Measurements from ENCODE around the gene CD2AP. TPM values are rescaled to one million over a fixed set of nuclear protein-coding genes. Genes with fewer than 3 reads are reported as not detected.
"Not testable (repeated sequence)": the region's sequence is repeated elsewhere in the genome, so short reads cannot be mapped to it uniquely, and the experiment has no call there.

The CD2AP gene
- total RNA-seq, 2 experiments from 2014 or later, result 28.3 to 29.2 TPM

DNA sequence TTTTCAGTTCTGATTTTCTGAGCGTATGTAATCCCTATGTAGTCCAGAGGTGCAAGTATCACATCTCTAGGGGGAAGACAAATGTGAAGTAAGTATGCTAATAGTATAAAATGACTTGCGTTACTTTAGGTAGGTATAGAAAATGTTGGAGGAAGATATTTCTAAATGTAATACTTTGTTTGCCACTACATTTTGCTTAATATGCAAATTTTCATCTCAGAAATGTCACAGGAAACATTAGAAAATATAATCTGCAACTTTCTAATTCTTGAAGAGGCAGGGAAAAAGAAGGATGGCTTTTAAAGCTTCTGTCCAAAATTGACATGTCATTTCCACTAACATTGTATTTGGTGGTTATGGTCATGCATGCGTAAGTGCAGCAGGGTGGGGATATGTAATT lies 85.6 kb downstream of the CD2AP start:
- ChIA-PET POLR2A (no interaction called here), CTCF (no interaction called here)
- no peak overlapping the region for H3K27ac Mint-ChIP-seq
- no peak overlapping the region for H3K4me3 Mint-ChIP-seq
- ATAC-seq (no peak), DNase-seq (no peak)
- H3K36me3 Mint-ChIP-seq (ENCODE audit: low read depth), result peaks cover 28% of the 10 kb centered on the region
- H3K4me1 Mint-ChIP-seq (ENCODE audit: low read depth), result peaks cover 14% of the 10 kb centered on the region
- intact Hi-C loops (cut with micrococcal nuclease), result no loop called here
- TF ChIP-seq, protein P1, sequence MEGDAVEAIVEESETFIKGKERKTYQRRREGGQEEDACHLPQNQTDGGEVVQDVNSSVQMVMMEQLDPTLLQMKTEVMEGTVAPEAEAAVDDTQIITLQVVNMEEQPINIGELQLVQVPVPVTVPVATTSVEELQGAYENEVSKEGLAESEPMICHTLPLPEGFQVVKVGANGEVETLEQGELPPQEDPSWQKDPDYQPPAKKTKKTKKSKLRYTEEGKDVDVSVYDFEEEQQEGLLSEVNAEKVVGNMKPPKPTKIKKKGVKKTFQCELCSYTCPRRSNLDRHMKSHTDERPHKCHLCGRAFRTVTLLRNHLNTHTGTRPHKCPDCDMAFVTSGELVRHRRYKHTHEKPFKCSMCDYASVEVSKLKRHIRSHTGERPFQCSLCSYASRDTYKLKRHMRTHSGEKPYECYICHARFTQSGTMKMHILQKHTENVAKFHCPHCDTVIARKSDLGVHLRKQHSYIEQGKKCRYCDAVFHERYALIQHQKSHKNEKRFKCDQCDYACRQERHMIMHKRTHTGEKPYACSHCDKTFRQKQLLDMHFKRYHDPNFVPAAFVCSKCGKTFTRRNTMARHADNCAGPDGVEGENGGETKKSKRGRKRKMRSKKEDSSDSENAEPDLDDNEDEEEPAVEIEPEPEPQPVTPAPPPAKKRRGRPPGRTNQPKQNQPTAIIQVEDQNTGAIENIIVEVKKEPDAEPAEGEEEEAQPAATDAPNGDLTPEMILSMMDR (IDR thresholded peaks at IDR 0.05), result no peak
- peaks cover 2% of the 10 kb centered on the region for H3K9me3 Mint-ChIP-seq
- no peaks in the 10 kb centered on the region for H3K27me3 Mint-ChIP-seq

DNA sequence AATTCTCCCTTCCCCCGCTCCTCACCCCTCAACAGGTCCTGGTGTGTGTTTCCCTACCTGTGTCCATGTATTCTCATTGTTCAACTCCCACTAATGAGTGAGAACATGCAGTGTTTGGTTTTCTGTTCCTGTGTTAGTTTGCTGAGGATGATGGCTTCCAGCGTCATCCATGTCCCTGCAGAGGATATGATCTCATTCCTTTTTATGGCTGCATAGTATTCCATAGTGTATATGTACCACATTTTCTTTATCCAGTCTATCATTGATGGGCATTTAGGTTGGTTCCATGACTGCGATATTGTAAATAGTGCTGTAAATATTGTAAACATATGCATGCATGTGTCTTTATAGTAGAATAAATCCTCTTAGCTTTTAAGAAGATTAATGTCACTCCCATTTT lies 89.0 kb downstream of the CD2AP start:
- ATAC-seq; H3K9me3 Mint-ChIP-seq; H3K27ac Mint-ChIP-seq; intact Hi-C loops (cut with micrococcal nuclease); H3K27me3 Mint-ChIP-seq; POLR2A ChIA-PET; H3K4me1 Mint-ChIP-seq (ENCODE audit: low read depth); H3K4me3 Mint-ChIP-seq; DNase-seq; H3K36me3 Mint-ChIP-seq (ENCODE audit: low read depth): not testable (repeated sequence)
- CTCF ChIA-PET, result interaction anchor here (0.7 kb wide), 1 partner anchor 152 kb away, joined by 3 read pairs; no protein-coding TSS in a partner anchor

DNA sequence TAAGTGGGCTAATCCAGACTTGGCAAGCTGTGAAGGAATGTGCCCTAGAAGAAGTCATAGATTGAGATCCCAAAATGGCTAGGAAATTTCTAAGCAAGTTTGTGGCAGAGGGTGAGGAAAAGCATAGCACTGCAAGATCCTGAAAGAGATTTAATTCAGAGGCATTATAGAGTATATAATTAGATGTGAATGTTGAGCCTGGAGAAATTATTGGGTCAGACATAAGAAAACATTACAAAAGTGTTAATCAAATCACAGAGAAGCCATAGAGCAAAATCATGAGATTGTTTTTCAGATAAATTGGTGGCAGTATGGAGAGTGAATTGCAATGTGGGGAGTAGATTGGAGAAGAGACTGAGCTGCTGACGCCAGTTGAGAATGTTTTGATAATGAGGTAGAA lies 90.0 kb downstream of the CD2AP start:
- intact Hi-C loops (cut with micrococcal nuclease), result no loop called here
- Mint-ChIP-seq H3K4me1 (ENCODE audit: low read depth) (peaks cover 9% of the 10 kb centered on the region), H3K27me3 (no peaks in the 10 kb centered on the region), H3K9me3 (peaks cover 2% of the 10 kb centered on the region), H3K4me3 (no peak overlapping the region), H3K27ac (no peak overlapping the region), H3K36me3 (ENCODE audit: low read depth) (peaks cover 10% of the 10 kb centered on the region)
- CTCF ChIA-PET, result interaction anchor here (0.7 kb wide), 1 partner anchor 153 kb away, joined by 3 read pairs; no protein-coding TSS in a partner anchor
- DNase-seq (no peak), ATAC-seq (no peak)
- POLR2A ChIA-PET, result no interaction called here
- TF ChIP-seq, protein P1 (IDR thresholded peaks at IDR 0.05), result no peak

DNA sequence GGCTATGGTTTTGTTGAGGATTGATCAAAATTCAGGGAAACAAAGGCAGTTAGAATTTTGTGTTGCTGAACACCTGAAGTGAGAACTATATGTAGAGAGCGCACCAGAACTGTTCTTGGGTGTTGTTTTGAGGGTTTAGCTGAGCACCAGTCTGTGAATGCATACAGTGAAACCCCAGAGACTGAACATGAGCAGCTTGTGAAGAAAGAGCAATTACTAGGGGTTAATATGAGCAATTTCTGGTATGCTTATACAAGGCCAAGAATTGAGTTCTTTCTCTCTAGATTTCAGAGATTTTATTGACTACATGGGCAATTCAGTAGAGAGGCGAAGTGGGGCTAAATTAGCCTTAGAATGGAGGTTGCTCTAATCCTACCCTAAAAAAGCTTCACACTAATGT lies 93.9 kb downstream of the CD2AP start:
- H3K9me3 Mint-ChIP-seq, result peaks cover 2% of the 10 kb centered on the region
- intact Hi-C loops (cut with micrococcal nuclease), result no loop called here

DNA sequence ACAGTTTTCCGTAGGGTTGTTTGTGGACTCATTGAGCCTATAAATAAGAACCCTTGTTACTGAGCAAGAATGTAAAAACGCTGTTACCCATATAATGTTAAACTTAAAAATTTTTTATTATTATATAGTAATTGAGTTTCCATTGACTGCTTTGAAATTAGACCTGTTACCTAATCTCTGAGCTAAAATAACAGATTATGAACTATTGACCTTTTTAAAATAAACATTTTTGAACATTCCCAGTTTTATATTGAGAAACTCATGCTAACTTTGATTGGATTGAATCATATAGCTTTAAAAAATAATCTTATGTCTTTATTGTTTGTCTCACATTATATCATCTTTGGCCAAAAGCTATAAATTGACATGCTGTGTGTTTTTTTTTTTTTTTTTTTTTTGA lies 95.5 kb downstream of the CD2AP start:
- POLR2A ChIA-PET, result no interaction called here
- Mint-ChIP-seq H3K27me3 (no peaks in the 10 kb centered on the region), H3K9me3 (no peaks in the 10 kb centered on the region), H3K4me3 (no peak overlapping the region), H3K36me3 (ENCODE audit: low read depth) (peaks cover 3% of the 10 kb centered on the region), H3K4me1 (ENCODE audit: low read depth) (no peaks in the 10 kb centered on the region), H3K27ac (no peak overlapping the region)
- DNase-seq, result no peak
- CTCF ChIA-PET, result no interaction called here
- TF ChIP-seq, protein P1 (IDR thresholded peaks at IDR 0.05), result no peak
- intact Hi-C loops (cut with micrococcal nuclease), result no loop called here
- ATAC-seq, result no peak

More for the DNA sequence above, 93.9 kb downstream of the CD2AP start:
- Mint-ChIP-seq H3K36me3 (ENCODE audit: low read depth) (peaks cover 5% of the 10 kb centered on the region), H3K4me1 (ENCODE audit: low read depth) (peaks cover 3% of the 10 kb centered on the region), H3K4me3 (no peak overlapping the region), H3K27ac (no peak overlapping the region), H3K27me3 (no peaks in the 10 kb centered on the region)
- POLR2A ChIA-PET, result no interaction called here
- TF ChIP-seq, protein P1 (IDR thresholded peaks at IDR 0.05), result no peak
- no peak for DNase-seq
- ATAC-seq, result no peak
- CTCF ChIA-PET, result no interaction called here

DNA sequence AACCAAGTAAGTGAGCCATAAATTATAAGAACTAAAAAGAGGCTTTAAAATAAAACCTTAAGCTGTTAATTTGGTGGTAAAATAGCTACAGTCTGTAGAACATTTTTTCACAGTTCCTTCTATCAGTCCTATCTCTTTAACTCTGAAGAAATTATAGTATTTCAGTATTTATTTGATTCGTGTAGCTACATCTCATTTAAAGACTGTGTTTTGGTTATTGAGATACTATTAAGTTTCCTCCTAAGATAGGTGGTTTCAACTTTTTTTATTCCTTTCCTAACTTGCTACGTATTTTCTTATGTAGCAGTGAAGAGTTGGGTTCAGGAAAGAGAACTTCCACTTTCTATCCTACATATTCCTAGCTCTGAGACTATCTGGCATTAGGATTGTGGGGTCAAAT lies 97.2 kb downstream of the CD2AP start:
- H3K4me3 Mint-ChIP-seq, result no peak overlapping the region
- CTCF ChIA-PET, result interaction anchor here (0.8 to 0.9 kb wide), 2 partner anchors 57 to 161 kb away, joined by 3 to 4 read pairs; no protein-coding TSS in a partner anchor
- H3K9me3 Mint-ChIP-seq, result no peaks in the 10 kb centered on the region
- H3K27ac Mint-ChIP-seq, result no peak overlapping the region
- TF ChIP-seq, protein P1 (IDR thresholded peaks at IDR 0.05), result no peak
- H3K4me1 Mint-ChIP-seq (ENCODE audit: low read depth), result no peaks in the 10 kb centered on the region
- intact Hi-C loops (cut with micrococcal nuclease), result no loop called here
- H3K27me3 Mint-ChIP-seq, result no peaks in the 10 kb centered on the region
- no peak for DNase-seq
- POLR2A ChIA-PET, result no interaction called here
- peaks cover 7% of the 10 kb centered on the region for H3K36me3 Mint-ChIP-seq (ENCODE audit: low read depth)
- ATAC-seq, result no peak
